Measurements from ENCODE around the gene SUGCT. TPM values are rescaled to one million over a fixed set of nuclear protein-coding genes. Genes with fewer than 3 reads are reported as not detected.

SUGCT gene
- total and polyA plus RNA-seq, 2 of the 8 experiments (the other 6 are each of a cell fraction or from before 2014, with no cell fraction given), result 2.8 to 5.4 TPM

- no peak overlapping the region for H2AFZ ChIP-seq (ENCODE audit: low read length)
- no peak overlapping the region for H2BK5ac ChIP-seq (ENCODE audit: low read depth, low read length)
- H2BK12ac ChIP-seq (ENCODE audit: low read depth, low read length), result no peak overlapping the region
- no peak overlapping the region for H2BK120ac ChIP-seq (replicated peaks; ENCODE audit: low read depth, low read length)
- no peaks in the 10 kb centered on the region for H3K79me2 ChIP-seq (ENCODE audit: control insufficient read depth in 1 of 2, insufficient read depth in 2 of 2, low read length in 2 of 2)
- H4K5ac ChIP-seq (ENCODE audit: insufficient read length, low read depth, low read length), result no peak overlapping the region
- H4K91ac ChIP-seq (replicated peaks; ENCODE audit: insufficient read length, low read length), result no peak overlapping the region
- H3K27ac ChIP-seq (ENCODE audit: low read depth, low read length), result no peak overlapping the region
- H3K23me2 ChIP-seq (ENCODE audit: low read depth, low read length), result no peaks in the 10 kb centered on the region
- H2BK20ac ChIP-seq (ENCODE audit: low read length), result no peak overlapping the region
- ChIA-PET POLR2A (ENCODE audit: partially characterized antibody) (no interaction called here), CTCF (ENCODE audit: partially characterized antibody) (interaction anchor here (1.1 kb wide), 1 partner anchor 12 kb away, joined by 3 read pairs; no protein-coding TSS in a partner anchor)
- no peak overlapping the region for H2AK5ac ChIP-seq (ENCODE audit: low read depth, low read length)
- H3K14ac ChIP-seq (ENCODE audit: insufficient read length), result no peak overlapping the region
- WGBS, 2 experiments (ENCODE audit: extremely low coverage in 1 of 2, insufficient coverage in 1 of 2, insufficient read length in 1 of 2, insufficient replicate concordance in 2 of 2, low coverage in 1 of 2, low lambda C conversion rate in 2 of 2, missing lambda C conversion rate in 1 of 2), result 95% methylated on average over 3 of the region's 3 CpGs; no CpG with 5 or more reads in 1 of the 2 experiments
- H3K4ac ChIP-seq (replicated peaks; ENCODE audit: insufficient read length, low read depth, low read length), result no peak overlapping the region
- no peaks in the 10 kb centered on the region for H3K27me3 ChIP-seq (replicated peaks in 1 of 4; ENCODE audit: control insufficient read depth in 3 of 4, extremely low read depth in 1 of 4, insufficient read depth in 3 of 4, low read length in 3 of 4)
- H3K56ac ChIP-seq (replicated peaks; ENCODE audit: insufficient read length, low read depth, low read length), result no peak overlapping the region
- H3K4me2 ChIP-seq (ENCODE audit: insufficient read depth in 1 of 2, low read depth in 2 of 2, low read length in 2 of 2), result no peak overlapping the region
- no peak overlapping the region for H3K4me3 ChIP-seq (ENCODE audit: extremely low read depth in 1 of 4, insufficient read depth in 2 of 4, low read depth in 3 of 4, low read length in 4 of 4)
- no peak overlapping the region for H2BK15ac ChIP-seq (ENCODE audit: low read length)
- no peak overlapping the region for H4K8ac ChIP-seq (ENCODE audit: extremely low read depth, insufficient read depth, low read length)
- no peaks in the 10 kb centered on the region for H3K36me3 ChIP-seq (ENCODE audit: control insufficient read depth in 2 of 4, insufficient read depth in 4 of 4, low read length in 3 of 4)
- no peaks in the 10 kb centered on the region for H3K79me1 ChIP-seq (ENCODE audit: low read depth, low read length)
- no peaks in the 10 kb centered on the region for H3K9me3 ChIP-seq (ENCODE audit: insufficient read depth in 2 of 2, low read depth in 1 of 2, low read length in 1 of 2)
- FAIRE-seq (no peak), DNase-seq (ENCODE audit: low read depth in 1 of 2, low spot score in 2 of 2) (no peak)
- H3K4me1 ChIP-seq (replicated peaks in 1 of 4; ENCODE audit: control insufficient read depth in 3 of 4, insufficient read depth in 4 of 4, low read length in 3 of 4), result no peaks in the 10 kb centered on the region
- H4K20me1 ChIP-seq (replicated peaks in 1 of 2; ENCODE audit: control insufficient read depth in 1 of 2, insufficient read depth in 2 of 2, low read length in 2 of 2), result no peaks in the 10 kb centered on the region
- no peak overlapping the region for H3K23ac ChIP-seq (ENCODE audit: insufficient read length)
- no peak overlapping the region for H3K18ac ChIP-seq (ENCODE audit: extremely low read depth, low read length)
- no peak overlapping the region for H3K9ac ChIP-seq (replicated peaks in 1 of 4; ENCODE audit: extremely low read depth in 1 of 4, low read depth in 3 of 4, low read length in 3 of 4)
- TF ChIP-seq SAP30 (IDR thresholded peaks at IDR 0.05; ENCODE audit: insufficient read depth, insufficient replicate concordance, low read length) (no peak), KDM1A (IDR thresholded peaks at IDR 0.05; ENCODE audit: borderline replicate concordance, low read length) (no peak), CBX8 (IDR thresholded peaks at IDR 0.05; ENCODE audit: borderline replicate concordance, low read depth, low read length) (no peak), SRF (IDR thresholded peaks at IDR 0.05; ENCODE audit: low read depth, low read length) (no peak), RAD21 (IDR thresholded peaks at IDR 0.05 in 1 of 2, conservative IDR thresholded peaks at IDR 0.05 in 1 of 2; ENCODE audit: low read depth in 2 of 2, low read length in 2 of 2) (no peak), FOSL1 (IDR thresholded peaks at IDR 0.05; ENCODE audit: insufficient read depth, low read depth, low read length) (no peak), E2F6 (IDR thresholded peaks at IDR 0.05) (no peak), SIRT6 (IDR thresholded peaks at IDR 0.05; ENCODE audit: low read length) (no peak), BRCA1 (IDR thresholded peaks at IDR 0.05; ENCODE audit: low read depth, low read length) (no peak), CTBP2 (IDR thresholded peaks at IDR 0.05; ENCODE audit: borderline replicate concordance, insufficient read depth, insufficient read length, low read length) (no peak), HDAC2 (IDR thresholded peaks at IDR 0.05; ENCODE audit: borderline replicate concordance in 1 of 2, low read depth in 2 of 2, low read length in 2 of 2) (no peak), RFX5 (IDR thresholded peaks at IDR 0.05; ENCODE audit: borderline replicate concordance, low read depth, low read length) (no peak)
Measured at GRCh38 chr7:40519009-40519408, 384.2 kb downstream of the SUGCT start.
